Right lobe of liver (tissue), 4 donors: ENCODE measurements around the gene SMYD1.

ENCODE experiments used
- CTCF ChIP-seq, 4 donors: fragments of 200-600 bp in 3 of 4; fragments of 450-650 bp in 1 of 4; IDR thresholded peaks; one replicate each; pipeline versions ENCODE4 v1.5.1 to v1.8.0; 2016 to 2022; ENCODE audit warnings: antibody characterized with exemption in 4 of 4, mild to moderate bottlenecking in 2 of 4
- POLR2A ChIP-seq: fragments of 450-650 bp; IDR thresholded peaks from one replicate; pipeline ENCODE4 v1.6.1; 2017; ENCODE audit warnings: antibody characterized with exemption, mild to moderate bottlenecking
- donor health status: DM: no; HTN: no; CAD: no.
- donor health status: DM: no; HTN: no; CAD: no.
- donor health status: DM: no; HTN: yes; CAD: no.

GRCh38 chr2:88070055-88070454, 2.4 kb downstream of the SMYD1 start:
- TF ChIP-seq CTCF (IDR thresholded peaks at IDR 0.05) (no peak), POLR2A (no peak)
